HL-60 (cell line): Measurements from ENCODE around the gene MAN2A1.

Source experiments
- DNase-seq, 2 experiments: peaks; one replicate each; pipeline ENCODE4 v3.0.0-alpha.2; 2010 to 2020; ENCODE audit warnings: low read depth in 1 of 2, low spot score in 1 of 2
- H3K27ac ChIP-seq: fragments of 250-450 bp; sonication (Bioruptor Pico); replicated peaks from 2 replicates; pipeline ENCODE4 v1.5.1; 2020; ENCODE audit warnings: mild to moderate bottlenecking, moderate library complexity
- H3K27me3 ChIP-seq: fragments of 250-450 bp; sonication (Bioruptor Pico); 2 replicates; pipeline ENCODE4 v1.5.1; 2021; ENCODE audit warnings: mild to moderate bottlenecking, moderate library complexity; ENCODE audit not compliant: insufficient read depth, poor library complexity, severe bottlenecking
- H3K4me3 ChIP-seq: replicated peaks from 2 replicates; pipeline ENCODE4 v1.5.1; 2011; ENCODE audit warnings: mild to moderate bottlenecking, control low read depth, low read length; ENCODE audit not compliant: insufficient read depth
- CTCF ChIP-seq: IDR thresholded peaks from one replicate; pipeline ENCODE4 v1.5.1; 2011; ENCODE audit warnings: low read length, control low read depth, inconsistent platforms; ENCODE audit not compliant: insufficient read depth
- GABPA ChIP-seq: IDR thresholded peaks from 2 replicates; pipeline ENCODE4 v1.6.1; 2012; ENCODE audit warnings: low read depth
- POLR2AphosphoS5 ChIP-seq: IDR thresholded peaks from 2 replicates; pipeline ENCODE4 v1.6.1; 2012; ENCODE audit warnings: low read depth
- SPI1 ChIP-seq: IDR thresholded peaks from 2 replicates; pipeline ENCODE4 v1.6.1; 2012; ENCODE audit warnings: low read depth, mild to moderate bottlenecking, borderline replicate concordance
- TF ChIP-seq, protein P1 (sequence below): IDR thresholded peaks from 2 replicates; pipeline ENCODE4 v1.6.1; 2012; ENCODE audit warnings: low read depth; ENCODE audit not compliant: insufficient replicate concordance

Gene MAN2A1

GRCh38 chr5:109825450-109825849, 135.7 kb downstream of the MAN2A1 start:
- no peak for DNase-seq
- TF ChIP-seq SPI1 (no peak), CTCF (no peak), POLR2AphosphoS5 (no peak), GABPA (no peak)
- TF ChIP-seq, protein P1, sequence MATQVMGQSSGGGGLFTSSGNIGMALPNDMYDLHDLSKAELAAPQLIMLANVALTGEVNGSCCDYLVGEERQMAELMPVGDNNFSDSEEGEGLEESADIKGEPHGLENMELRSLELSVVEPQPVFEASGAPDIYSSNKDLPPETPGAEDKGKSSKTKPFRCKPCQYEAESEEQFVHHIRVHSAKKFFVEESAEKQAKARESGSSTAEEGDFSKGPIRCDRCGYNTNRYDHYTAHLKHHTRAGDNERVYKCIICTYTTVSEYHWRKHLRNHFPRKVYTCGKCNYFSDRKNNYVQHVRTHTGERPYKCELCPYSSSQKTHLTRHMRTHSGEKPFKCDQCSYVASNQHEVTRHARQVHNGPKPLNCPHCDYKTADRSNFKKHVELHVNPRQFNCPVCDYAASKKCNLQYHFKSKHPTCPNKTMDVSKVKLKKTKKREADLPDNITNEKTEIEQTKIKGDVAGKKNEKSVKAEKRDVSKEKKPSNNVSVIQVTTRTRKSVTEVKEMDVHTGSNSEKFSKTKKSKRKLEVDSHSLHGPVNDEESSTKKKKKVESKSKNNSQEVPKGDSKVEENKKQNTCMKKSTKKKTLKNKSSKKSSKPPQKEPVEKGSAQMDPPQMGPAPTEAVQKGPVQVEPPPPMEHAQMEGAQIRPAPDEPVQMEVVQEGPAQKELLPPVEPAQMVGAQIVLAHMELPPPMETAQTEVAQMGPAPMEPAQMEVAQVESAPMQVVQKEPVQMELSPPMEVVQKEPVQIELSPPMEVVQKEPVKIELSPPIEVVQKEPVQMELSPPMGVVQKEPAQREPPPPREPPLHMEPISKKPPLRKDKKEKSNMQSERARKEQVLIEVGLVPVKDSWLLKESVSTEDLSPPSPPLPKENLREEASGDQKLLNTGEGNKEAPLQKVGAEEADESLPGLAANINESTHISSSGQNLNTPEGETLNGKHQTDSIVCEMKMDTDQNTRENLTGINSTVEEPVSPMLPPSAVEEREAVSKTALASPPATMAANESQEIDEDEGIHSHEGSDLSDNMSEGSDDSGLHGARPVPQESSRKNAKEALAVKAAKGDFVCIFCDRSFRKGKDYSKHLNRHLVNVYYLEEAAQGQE, result no peak
- Histone ChIP-seq H3K27me3 (no peaks in the 10 kb centered on the region), H3K27ac (no peak overlapping the region), H3K4me3 (no peak overlapping the region)

DNA sequence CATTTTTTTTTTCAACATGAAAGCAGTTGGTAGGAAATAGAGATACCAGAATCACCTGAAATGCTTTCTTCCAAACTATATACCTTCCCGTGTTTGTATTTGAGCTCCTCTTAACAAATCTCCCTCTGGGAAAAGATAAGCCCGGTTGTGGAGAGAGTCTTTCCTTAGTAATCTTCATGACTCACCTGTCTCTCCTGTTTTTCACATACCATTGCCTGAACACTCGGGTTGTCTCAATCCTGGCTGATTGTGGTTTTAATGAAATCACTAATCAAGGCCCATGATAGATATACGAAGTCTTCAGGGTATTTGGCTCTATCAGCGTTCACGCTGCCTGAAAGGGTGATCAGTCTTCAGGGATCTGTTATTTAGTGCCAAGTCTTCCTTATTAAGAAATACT, 136.7 kb downstream of the MAN2A1 start:
- no peak for DNase-seq
- no peak for TF ChIP-seq CTCF
- TF ChIP-seq GABPA, result no peak
- H3K27me3 ChIP-seq, result no peaks in the 10 kb centered on the region

DNA sequence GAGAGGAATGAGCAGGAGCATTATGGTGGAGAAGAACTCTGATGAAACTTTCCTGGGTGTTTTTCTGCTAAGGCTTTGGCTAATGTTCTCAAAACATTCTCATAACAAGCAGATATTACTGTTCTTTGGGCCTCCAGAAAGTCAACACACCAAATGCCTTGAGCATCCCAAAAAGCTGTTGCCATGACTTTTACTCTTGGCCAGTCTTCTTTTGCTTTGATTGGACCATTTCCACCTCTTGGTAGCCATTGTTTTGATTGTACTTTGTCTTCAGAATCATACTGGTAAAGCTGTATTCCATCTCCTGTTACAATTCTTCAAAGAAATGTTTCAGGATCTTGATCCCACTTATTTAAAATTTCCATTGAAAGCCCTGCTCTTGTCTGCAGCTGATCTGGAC, 139.6 kb downstream of the MAN2A1 start:
- TF ChIP-seq POLR2AphosphoS5, result no peak
- no peak for TF ChIP-seq CTCF
- no peak for TF ChIP-seq SPI1
- no peak for TF ChIP-seq GABPA
- TF ChIP-seq, protein P1, result no peak
- Histone ChIP-seq H3K4me3 (no peak overlapping the region), H3K27ac (no peak overlapping the region), H3K27me3 (no peaks in the 10 kb centered on the region)
- DNase-seq, result no peak

More for the DNA sequence above, 136.7 kb downstream of the MAN2A1 start:
- Histone ChIP-seq H3K4me3 (no peak overlapping the region), H3K27ac (no peak overlapping the region)

GRCh38 chr5:109830955-109831502, 141.3 kb downstream of the MAN2A1 start:
- Histone ChIP-seq H3K4me3 (no peak overlapping the region), H3K27ac (no peak overlapping the region), H3K27me3 (no peaks in the 10 kb centered on the region)
- TF ChIP-seq, protein P1, result no peak
- TF ChIP-seq GABPA (no peak), CTCF (no peak), SPI1 (no peak), POLR2AphosphoS5 (no peak)
- DNase-seq, result no peak
